Measurements from ENCODE around the gene NALF2.

Gene NALF2

DNA sequence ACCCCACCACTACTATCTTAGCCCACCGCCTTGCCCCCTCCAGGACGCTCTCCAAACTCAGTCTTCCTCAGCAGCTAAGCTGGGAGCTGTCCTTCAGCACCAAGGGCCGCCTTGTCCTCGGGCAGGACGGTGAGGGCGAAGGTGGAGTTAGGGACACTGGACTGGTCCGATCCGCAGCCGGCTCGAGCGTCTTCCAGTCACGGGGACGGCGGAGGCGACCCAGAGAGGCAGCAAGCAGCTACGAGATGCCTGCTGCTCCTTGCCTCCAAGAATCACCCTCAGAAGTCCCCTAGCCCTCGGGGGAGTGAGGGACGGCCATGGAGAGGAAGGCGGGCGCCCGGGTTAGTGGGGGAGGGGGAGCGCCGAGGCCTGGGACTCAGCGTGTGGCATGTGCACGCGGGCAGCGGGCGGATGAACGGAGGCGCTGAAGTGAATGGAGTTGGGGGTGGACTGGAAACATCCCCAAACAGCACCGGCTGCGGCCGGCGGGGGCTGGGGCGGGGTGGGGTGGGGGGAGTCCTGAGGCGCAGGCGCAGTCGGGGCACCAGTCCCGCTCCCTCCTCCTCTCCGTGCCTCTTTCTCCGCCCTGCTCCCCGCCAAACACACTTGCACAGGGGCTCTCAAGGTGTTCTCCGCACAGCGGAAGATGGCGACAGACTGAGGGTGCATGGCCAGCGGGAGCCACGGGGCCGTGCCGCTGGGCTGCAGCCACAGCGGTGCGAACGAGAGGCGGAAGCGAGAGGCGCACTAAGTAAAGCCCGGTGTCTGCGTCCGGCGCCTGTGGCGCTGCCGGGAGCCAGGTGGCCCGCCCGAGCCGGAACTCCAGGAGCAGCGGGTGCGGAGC lies at the start of gene NALF2:
NALF2 (plus strand) TSS at position 545 of the 844 bp plus-strand sequence. CDS start 957 bp downstream, outside the sequence.
- peak; percentile 8 for DNase-seq

GRCh38 chrX:69457756-69458155 lies 46.4 kb upstream of the NALF2 start:
- no peak for DNase-seq

DNA sequence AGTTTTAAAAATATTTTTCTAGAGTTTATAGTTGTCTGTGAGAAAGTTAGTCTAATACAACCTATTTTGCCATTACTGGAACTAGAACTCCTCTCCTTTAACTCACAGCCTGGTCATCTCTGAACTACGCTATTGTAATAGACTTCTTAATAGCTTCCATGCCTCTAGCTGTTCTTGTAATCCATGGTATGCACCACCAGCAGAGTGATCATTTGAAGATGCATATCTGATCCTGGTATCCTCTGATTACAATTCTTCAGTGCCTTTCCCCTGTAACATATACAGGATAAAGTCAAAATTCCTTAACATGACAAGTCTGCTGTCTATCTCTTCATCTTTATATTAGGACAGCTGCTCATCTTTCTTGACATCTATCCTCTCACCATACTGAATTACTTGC lies 37.6 kb upstream of the NALF2 start:
- DNase-seq, result no peak

GRCh38 chrX:69469975-69470374 lies 34.2 kb upstream of the NALF2 start:
- DNase-seq, result no peak

- DNase-seq, result no peak
Measured at GRCh38 chrX:69489625-69490024, 14.5 kb upstream of the NALF2 start.

DNA sequence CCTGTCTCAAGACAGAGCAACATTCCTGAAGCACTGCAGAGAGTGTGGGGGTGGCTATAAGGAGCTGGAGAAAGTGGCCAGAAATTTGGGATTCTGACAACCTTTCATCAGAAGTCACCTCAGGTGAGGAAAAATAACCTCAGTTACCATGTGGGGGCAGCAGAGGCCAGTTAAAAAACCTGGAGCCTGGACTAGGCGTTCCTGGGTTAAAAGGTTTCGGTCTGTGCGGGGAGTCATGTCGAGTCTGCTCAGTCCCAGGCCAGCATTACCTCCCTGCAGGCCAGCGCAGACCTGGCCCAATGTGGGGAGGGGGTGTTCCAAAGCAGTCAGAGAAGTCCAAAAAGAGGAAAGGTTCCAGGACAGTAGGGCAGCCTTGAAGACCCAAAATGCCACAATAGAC lies 10.9 kb upstream of the NALF2 start:
- DNase-seq, result no peak

- DNase-seq, result no peak
Measured at GRCh38 chrX:69493766-69494165, 10.4 kb upstream of the NALF2 start.

DNA sequence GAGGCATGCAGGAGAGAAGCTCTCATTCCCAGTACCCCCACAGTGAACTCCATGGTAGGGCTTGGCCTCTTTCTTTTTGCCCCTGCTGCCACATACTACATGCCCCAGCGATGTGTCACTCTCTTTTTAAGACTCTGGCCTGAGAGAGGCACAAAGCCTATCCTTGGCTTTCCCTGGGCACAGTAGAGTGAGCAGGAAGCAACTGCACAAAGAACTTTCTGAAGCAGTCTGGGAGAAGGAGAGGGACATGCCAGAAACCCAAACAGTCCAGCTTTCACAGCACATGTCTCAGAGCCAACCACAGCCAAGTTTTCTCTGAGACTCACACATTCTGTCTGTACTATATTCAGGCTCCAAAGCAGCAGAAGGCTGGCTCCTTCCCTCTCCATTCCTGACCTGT lies 7.9 kb upstream of the NALF2 start:
- DNase-seq, result no peak

DNA sequence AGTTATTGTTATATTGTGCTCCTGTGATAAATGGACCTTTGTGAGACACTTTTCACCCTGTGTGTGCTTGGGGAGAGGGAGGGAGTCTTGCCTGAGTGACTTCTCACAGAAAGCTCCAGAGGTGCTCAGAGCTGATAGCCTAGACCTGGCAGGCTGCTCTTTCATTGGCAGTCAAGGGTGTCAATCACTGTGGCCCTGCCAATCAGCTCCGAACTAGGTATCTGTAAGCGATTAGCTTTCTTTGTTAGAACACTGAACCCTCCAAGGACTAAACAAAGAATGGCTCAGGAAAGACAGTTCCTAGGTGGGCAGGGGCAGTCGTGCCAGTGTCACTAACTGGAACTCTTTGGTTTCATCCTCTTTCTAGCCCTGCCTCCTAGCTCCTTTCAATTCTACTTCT lies 2.7 kb upstream of the NALF2 start:
- no peak for DNase-seq

DNA sequence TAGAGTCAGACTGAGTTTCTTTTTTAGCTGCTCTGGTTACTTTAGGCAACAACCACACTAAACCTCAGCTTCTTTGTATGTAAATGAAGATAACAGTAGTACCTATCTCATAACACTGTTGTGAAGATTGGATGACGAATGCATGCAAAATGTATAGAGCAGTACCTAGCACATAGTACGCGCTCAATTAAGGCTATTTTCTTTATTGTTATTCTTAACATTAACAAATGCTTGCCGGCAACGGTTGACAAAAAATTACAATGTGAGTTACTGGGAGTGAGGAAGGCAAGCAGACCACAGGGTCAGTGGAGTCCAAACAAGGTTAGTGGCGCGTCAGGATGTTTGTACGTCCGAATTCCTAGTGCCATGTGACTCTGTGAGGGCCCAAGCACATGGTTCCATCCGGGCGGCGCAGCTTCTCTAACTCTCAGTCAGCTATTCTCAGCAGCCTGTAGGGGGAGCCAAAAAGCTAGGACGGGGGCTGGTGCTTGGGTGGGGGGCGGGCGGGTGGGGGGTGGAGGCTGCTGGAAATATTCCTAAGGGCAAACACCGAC lies 821 bp upstream of the NALF2 start:
- DNase-seq, result peak; percentile 39

- no peak for DNase-seq
Measured at GRCh38 chrX:69504626-69505612, 793 bp downstream of the NALF2 start.

GRCh38 chrX:69505772-69506616 lies 1.9 kb downstream of the NALF2 start:
- no peak for DNase-seq

DNA sequence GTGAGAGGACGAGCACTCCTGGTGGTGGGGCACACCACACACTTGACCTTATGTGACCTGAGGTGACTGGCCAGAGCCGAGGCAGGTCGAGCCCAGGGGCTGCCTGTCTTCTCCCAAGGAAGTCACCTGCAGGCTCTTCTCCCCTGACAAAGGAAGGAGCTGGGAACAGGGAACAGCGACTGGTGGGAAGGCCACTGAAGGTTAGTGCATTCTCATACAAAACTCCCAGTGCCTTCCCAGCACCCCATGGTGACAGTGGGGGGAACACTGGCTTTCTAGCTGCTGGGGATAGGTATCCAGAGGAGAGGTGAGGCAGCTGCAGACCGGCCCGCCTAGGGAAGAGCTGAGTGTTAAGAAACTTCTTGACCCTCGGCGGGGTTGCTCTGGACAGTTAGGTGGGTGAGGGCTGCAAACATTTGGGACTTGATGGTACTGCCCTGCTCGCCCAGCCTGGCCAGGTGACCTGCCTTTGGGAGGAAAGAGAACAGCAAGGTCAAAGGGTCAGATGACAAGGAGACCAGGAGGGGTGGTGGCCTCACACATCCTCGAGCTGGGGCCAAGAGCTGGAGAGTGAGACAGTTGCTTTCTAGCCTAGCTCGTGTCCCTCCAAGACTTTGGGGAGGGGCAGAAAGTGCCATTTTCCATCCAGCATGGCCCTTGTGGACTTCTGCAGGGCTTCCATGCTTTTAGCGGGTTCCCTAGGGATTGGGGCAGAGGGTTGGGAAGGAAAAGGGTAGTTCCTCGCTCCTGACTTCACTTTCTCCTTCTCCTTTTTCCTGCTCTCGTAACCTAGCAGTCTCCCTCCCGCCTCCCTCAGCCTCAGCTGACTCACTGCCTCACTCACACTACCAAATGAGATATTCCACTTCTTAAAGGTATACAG lies 2.7 kb downstream of the NALF2 start:
- DNase-seq, result no peak

GRCh38 chrX:69507500-69507789 lies 3.3 kb downstream of the NALF2 start:
- no peak for DNase-seq

GRCh38 chrX:69508610-69509009 lies 4.5 kb downstream of the NALF2 start:
- no peak for DNase-seq

DNA sequence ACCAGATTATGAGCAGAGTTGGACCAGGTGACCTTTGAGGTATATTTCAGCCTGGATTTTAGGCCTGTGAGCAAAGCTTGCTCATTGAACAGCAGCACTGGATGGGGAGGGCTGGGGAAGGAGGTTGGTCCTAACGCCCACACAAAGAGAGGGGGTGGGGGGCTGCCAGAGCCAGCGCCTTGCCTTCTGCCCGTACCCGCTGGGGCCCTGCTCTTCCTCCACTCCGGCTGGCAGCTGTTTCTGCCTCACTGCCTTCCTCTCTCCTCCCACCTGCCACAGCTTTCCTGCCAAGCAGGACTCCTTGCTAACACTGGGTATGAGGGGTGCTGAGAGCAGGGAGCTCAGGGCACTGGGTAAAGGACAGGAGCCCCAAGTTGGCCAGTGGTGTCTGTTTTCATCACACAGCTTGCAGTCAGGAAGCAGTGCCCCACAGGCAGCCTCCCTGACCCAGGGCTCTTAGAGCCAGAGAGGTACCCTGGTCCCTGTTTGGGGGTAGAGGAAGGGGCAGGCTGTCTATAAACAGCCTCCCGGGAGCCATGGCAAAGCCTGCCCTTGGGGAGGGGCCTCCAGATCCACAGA lies 6.1 kb downstream of the NALF2 start:
- no peak for DNase-seq

GRCh38 chrX:69510914-69511513 lies 6.9 kb downstream of the NALF2 start:
- DNase-seq, result no peak

DNA sequence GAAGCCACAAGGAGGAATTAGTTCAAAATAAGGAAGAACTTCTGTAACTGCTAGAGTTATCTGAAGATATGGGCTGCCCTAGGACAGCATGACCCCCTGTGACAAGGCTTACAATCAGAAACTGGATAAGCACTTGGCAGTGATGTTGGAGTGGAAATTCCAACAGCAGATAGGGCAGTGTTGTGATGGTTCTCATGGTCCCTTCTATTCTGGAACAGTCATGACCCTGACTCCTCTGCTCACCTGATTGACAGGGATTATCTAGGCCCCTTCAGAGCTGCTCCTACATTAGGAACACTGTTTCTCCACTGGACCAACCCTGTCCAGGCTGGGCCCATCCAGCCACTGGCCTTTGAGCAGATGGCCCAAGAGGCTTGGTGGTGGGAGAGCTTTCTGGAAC lies 17.9 kb downstream of the NALF2 start:
- no peak for DNase-seq

DNA sequence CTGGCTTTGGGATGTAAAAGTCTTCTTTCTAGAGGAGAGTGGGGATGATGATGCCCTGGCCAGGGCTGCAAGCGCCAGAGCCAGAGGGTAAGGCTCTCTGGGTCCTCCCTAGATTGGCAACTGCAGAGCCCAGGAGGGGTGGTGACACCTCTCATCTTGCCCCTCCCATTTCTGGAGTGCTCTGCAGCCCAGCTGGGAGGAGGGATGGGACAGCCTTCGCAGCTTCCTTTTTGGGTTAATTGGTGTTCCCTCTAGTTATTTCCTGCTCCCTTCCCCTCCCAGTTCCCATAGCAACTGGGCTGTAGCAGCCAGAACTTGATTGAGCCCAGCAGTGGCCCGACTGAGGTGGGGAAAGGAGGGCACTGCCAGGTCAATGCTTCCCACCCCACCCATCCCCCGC lies 19.2 kb downstream of the NALF2 start:
- DNase-seq, result no peak

DNA sequence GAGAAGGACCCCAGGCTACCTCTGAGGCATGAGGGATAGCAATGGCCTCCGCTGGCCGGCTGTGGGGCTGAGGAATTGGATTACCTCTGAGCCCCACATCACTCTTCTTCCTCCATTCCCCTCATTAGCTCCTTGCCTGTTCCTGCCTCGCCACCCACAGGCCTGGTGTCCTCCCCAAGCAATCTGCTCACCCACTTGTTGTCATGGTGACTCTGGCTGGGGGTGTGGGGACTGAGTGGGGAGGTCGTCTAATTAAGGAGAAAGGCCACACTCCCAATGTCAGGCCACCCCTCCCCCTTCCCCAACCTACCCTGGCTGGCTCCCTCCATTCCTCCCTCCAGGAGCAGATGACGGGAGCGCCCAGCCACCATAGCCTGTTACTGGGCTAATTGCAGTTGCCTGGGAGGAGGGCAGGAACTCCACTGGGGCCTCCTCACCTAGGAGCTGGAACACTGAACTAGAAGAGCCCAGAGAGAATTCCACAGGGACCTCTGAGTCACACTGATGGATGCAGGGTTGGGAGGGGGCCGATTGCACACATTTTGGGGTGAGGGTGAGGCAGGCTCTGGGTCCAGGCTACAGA lies 20.7 kb downstream of the NALF2 start:
- DNase-seq, result no peak
